Mucosa of descending colon (tissue), 3 donors: ENCODE measurements around the gene PSMA7. TPM values are rescaled to one million over a fixed set of nuclear protein-coding genes. Genes with fewer than 3 reads are reported as not detected.

ENCODE experiments used
- ATAC-seq: fragments of 200-7000 bp; cut with Tn5 transposase; one replicate; pipeline ENCODE4 v1.9.1; 2020; ENCODE audit warnings: mild to moderate bottlenecking, moderate library complexity
- DNase-seq, 3 donors: peaks; one replicate each; pipeline ENCODE4 v3.0.0-alpha.2; 2020
- H3K36me3 ChIP-seq: fragments of 200-600 bp; one replicate; pipeline ENCODE4 v1.8.0; 2021; ENCODE audit warnings: low read depth, mild to moderate bottlenecking
- H3K4me1 ChIP-seq: fragments of 200-600 bp; one replicate; pipeline ENCODE4 v1.8.0; 2021; ENCODE audit warnings: low read depth, mild to moderate bottlenecking
- H3K4me3 ChIP-seq: fragments of 200-600 bp; one replicate; pipeline ENCODE4 v1.8.0; 2021; ENCODE audit warnings: mild to moderate bottlenecking
- H3K9me3 ChIP-seq: fragments of 200-600 bp; one replicate; pipeline ENCODE4 v1.8.0; 2021; ENCODE audit warnings: mild to moderate bottlenecking
- CTCF ChIP-seq: fragments of 200-600 bp; IDR thresholded peaks from one replicate; pipeline ENCODE4 v1.8.0; 2022; ENCODE audit warnings: antibody characterized with exemption, mild to moderate bottlenecking
- intact Hi-C, 2 donors: fragments of 100-400 bp; cut with DNase I in 1 of 2; cut with micrococcal nuclease in 1 of 2; formaldehyde crosslinking; loops; one replicate each; pipeline versions ENCODE4 v1.11.0 to v1.11.1; 2022; cut with DNase I, micrococcal nuclease
- total RNA-seq, 3 donors: library from RNA; stranded (reverse); fragmentation: NEBNext Ultra II Directional in 2 of 3; extraction: Animal tissue kit (Norgen Biotek cat#: 25700) in 2 of 3; gene quantifications; one replicate each; pipeline versions ENCODE4 v1.2.1 to v1.2.4, GENCODE V29; 2021 to 2023
- donor health status: DM: no; HTN: no; CAD: no; lungs with moderate emphysema.
- donor health status: DM: no; HTN: no; CAD: no.
- donor health status: DM: no; HTN: yes; CAD: no.

The PSMA7 gene
- total RNA-seq, 3 donors from 2014 or later, result 129 to 197 (median 194) TPM

- H3K4me3 ChIP-seq, result no peak overlapping the region
- H3K36me3 ChIP-seq, result no peaks in the 10 kb centered on the region
- DNase-seq (no peak), ATAC-seq (no peak)
- intact Hi-C loops, result loop anchor here in 1 of 2 donors (10.0 kb wide), 1 partner anchor 131 kb away; no protein-coding TSS in a partner anchor
- no peaks in the 10 kb centered on the region for H3K9me3 ChIP-seq
- H3K4me1 ChIP-seq, result peaks cover 15% of the 10 kb centered on the region
- TF ChIP-seq CTCF, result no peak
Observed at GRCh38 chr20:62146019-62146755, 3.0 kb upstream of the PSMA7 start.

GRCh38 chr20:62145688-62146018 lies 2.5 kb upstream of the PSMA7 start:
- no peak for DNase-seq
- H3K36me3 ChIP-seq, result no peaks in the 10 kb centered on the region
- no peak overlapping the region for H3K4me3 ChIP-seq
- peaks cover 20% of the 10 kb centered on the region for H3K4me1 ChIP-seq
- ATAC-seq, result no peak
- intact Hi-C loops, result loop anchor here in 1 of 2 donors (10.0 kb wide), 1 partner anchor 131 kb away; no protein-coding TSS in a partner anchor
- TF ChIP-seq CTCF, result no peak
- H3K9me3 ChIP-seq, result no peaks in the 10 kb centered on the region

GRCh38 chr20:62143957-62144825 lies 997 bp upstream of the PSMA7 start:
- intact Hi-C loops, result loop anchor here in 1 of 2 donors (5.0 to 10.0 kb wide), 2 partner anchors 82 to 129 kb away; no protein-coding TSS in a partner anchor

GRCh38 chr20:62142252-62143080 lies 728 bp downstream of the PSMA7 start:
- intact Hi-C loops, result loop anchor here in 1 of 2 donors (5.0 to 10.0 kb wide), 2 partner anchors 80 to 128 kb away; no protein-coding TSS in a partner anchor
- Histone ChIP-seq H3K4me1 (peaks cover 20% of the 10 kb centered on the region), H3K9me3 (no peaks in the 10 kb centered on the region), H3K4me3 (peak overlapping the region; percentile 95), H3K36me3 (peaks cover 7% of the 10 kb centered on the region)
- DNase-seq (peak in 2 of 3 donors; percentile 36 to 64), ATAC-seq (peak; percentile 20)
- no peak for TF ChIP-seq CTCF

More at GRCh38 chr20:62143957-62144825, 997 bp upstream of the PSMA7 start:
- H3K4me1 ChIP-seq, result peaks cover 20% of the 10 kb centered on the region
- no peaks in the 10 kb centered on the region for H3K9me3 ChIP-seq
- DNase-seq (peak; percentile 67 to 80 (median 76)), ATAC-seq (peak; percentile 50)
- peaks cover 4% of the 10 kb centered on the region for H3K36me3 ChIP-seq
- peak overlapping the region; percentile 95 for H3K4me3 ChIP-seq
- TF ChIP-seq CTCF, result no peak
